Parathyroid adenoma (tissue), 2 donors: ENCODE data around the gene POU2F3.

Source experiments
- H2AFZ ChIP-seq: fragments of 300-600 bp; sonication (generic); one replicate; pipeline ENCODE4 v1.7.0; 2017; ENCODE audit warnings: antibody characterized with exemption, mild to moderate bottlenecking
- H3K27ac ChIP-seq: fragments of 300-600 bp; sonication (generic); one replicate; pipeline ENCODE4 v1.7.0; 2017
- H3K27me3 ChIP-seq: fragments of 300-600 bp; sonication (generic); one replicate; pipeline ENCODE4 v1.7.0; 2017; ENCODE audit warnings: low read length; ENCODE audit not compliant: control insufficient read depth, insufficient read depth
- H3K36me3 ChIP-seq: fragments of 300-600 bp; sonication (generic); one replicate; pipeline ENCODE4 v1.7.0; 2017; ENCODE audit warnings: low read length; ENCODE audit not compliant: control insufficient read depth, insufficient read depth
- H3K4me1 ChIP-seq: fragments of 300-600 bp; sonication (generic); one replicate; pipeline ENCODE4 v1.7.0; 2017; ENCODE audit warnings: control low read depth
- H3K4me2 ChIP-seq: fragments of 300-600 bp; sonication (generic); one replicate; pipeline ENCODE4 v1.7.0; 2017; ENCODE audit warnings: low read length
- H3K4me3 ChIP-seq: fragments of 300-600 bp; sonication (generic); one replicate; pipeline ENCODE4 v1.7.0; 2017; ENCODE audit warnings: low read depth, low read length
- H3K79me2 ChIP-seq: fragments of 300-600 bp; sonication (generic); one replicate; pipeline ENCODE4 v1.7.0; 2017; ENCODE audit warnings: control low read depth
- H3K9ac ChIP-seq: fragments of 300-600 bp; sonication (generic); one replicate; pipeline ENCODE4 v1.7.0; 2017; ENCODE audit warnings: mild to moderate bottlenecking
- H3K9me3 ChIP-seq: fragments of 300-600 bp; sonication (generic); one replicate; pipeline ENCODE4 v1.7.0; 2017; ENCODE audit warnings: low read length; ENCODE audit not compliant: control insufficient read depth
- TF ChIP-seq, protein P1 (sequence below): fragments of 300-600 bp; sonication (generic); IDR thresholded peaks from one replicate; pipeline ENCODE4 v1.7.0; 2017; ENCODE audit warnings: antibody characterized with exemption, mild to moderate bottlenecking
- donor health status: primary hyperparathyroidism.

Gene POU2F3

DNA sequence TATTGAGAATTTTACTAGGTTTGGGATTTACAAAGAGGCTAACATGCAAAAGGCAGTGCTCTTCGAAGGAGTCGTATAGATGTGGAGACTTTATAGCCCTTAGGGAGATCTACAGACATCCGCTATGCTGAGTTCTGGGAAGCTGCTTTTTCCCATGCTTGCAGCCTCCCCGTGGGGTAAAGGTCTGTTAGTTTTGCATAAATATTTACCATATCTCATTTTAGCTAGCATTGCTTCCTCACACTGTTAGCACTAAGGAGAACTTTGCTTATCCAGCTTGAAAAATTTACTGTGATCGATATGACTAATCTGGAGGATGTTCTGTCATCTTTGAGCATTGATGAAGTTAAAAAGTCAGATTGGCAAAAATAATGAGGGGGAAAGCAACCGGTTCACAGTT is 114.8 kb downstream of the POU2F3 start:
- Histone ChIP-seq H3K4me1 (no peaks in the 10 kb centered on the region), H3K27ac (no peak overlapping the region), H3K9ac (no peak overlapping the region), H3K79me2 (peaks cover 41% of the 10 kb centered on the region), H2AFZ (no peak overlapping the region), H3K27me3 (no peaks in the 10 kb centered on the region), H3K4me2 (no peak overlapping the region), H3K4me3 (no peak overlapping the region), H3K9me3 (no peaks in the 10 kb centered on the region), H3K36me3 (no peaks in the 10 kb centered on the region)
- TF ChIP-seq, protein P1, sequence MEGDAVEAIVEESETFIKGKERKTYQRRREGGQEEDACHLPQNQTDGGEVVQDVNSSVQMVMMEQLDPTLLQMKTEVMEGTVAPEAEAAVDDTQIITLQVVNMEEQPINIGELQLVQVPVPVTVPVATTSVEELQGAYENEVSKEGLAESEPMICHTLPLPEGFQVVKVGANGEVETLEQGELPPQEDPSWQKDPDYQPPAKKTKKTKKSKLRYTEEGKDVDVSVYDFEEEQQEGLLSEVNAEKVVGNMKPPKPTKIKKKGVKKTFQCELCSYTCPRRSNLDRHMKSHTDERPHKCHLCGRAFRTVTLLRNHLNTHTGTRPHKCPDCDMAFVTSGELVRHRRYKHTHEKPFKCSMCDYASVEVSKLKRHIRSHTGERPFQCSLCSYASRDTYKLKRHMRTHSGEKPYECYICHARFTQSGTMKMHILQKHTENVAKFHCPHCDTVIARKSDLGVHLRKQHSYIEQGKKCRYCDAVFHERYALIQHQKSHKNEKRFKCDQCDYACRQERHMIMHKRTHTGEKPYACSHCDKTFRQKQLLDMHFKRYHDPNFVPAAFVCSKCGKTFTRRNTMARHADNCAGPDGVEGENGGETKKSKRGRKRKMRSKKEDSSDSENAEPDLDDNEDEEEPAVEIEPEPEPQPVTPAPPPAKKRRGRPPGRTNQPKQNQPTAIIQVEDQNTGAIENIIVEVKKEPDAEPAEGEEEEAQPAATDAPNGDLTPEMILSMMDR = no peak

DNA sequence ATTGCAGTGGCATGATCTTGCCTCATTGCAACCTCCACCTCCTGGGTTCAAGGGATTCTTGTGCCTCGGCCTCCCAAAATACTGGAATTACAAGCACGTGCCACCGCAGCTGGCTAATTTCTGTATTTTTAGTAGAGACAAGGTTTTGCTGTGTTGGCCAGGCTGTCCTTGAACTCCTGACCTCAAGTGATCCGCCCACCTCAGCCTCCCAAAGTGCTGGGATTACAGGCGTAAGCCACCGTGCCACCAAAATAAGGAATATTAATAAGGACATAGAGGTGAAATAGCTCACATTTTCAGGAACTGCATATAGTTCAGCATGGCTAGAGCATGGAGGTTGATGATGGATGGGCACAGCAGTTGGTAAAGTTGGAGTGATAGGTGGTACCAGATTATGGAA is 117.7 kb downstream of the POU2F3 start:
- Histone ChIP-seq H2AFZ (no peak overlapping the region), H3K4me1 (no peaks in the 10 kb centered on the region), H3K36me3 (no peaks in the 10 kb centered on the region), H3K79me2 (peaks cover 38% of the 10 kb centered on the region), H3K4me2 (no peak overlapping the region), H3K27ac (no peak overlapping the region), H3K27me3 (no peaks in the 10 kb centered on the region), H3K4me3 (no peak overlapping the region), H3K9ac (no peak overlapping the region), H3K9me3 (no peaks in the 10 kb centered on the region)
- TF ChIP-seq, protein P1 = no peak

GRCh38 chr11:120358729-120359128 is 118.8 kb downstream of the POU2F3 start:
- Histone ChIP-seq H3K4me2 (no peak overlapping the region), H3K27ac (no peak overlapping the region), H3K4me1 (no peaks in the 10 kb centered on the region)

DNA sequence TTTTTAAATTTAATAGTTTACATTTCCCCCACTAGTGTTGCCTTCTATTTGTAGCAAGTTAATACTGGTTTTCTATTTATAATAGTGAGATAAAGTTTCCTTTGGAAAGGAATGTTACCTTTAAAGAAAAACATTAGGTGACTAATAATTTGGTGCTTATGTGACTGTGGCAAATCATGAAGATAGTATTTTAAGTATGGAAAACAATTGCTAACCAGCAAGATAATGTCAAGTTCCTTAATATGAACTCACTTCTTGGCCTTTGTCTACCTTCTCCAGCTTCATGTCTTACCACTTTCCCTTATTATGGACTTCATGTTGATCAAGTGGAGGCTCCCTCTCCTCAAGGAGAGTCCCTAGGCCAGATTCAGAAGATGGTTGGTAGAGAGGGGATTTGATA is 123.5 kb downstream of the POU2F3 start:
- H3K79me2 ChIP-seq = peaks cover 7% of the 10 kb centered on the region

More at GRCh38 chr11:120358729-120359128, 118.8 kb downstream of the POU2F3 start:
- H3K9ac ChIP-seq = no peak overlapping the region
- TF ChIP-seq, protein P1 = no peak
- no peaks in the 10 kb centered on the region for H3K9me3 ChIP-seq
- H3K36me3 ChIP-seq = no peaks in the 10 kb centered on the region
- no peaks in the 10 kb centered on the region for H3K27me3 ChIP-seq
- no peak overlapping the region for H3K4me3 ChIP-seq
- no peak overlapping the region for H2AFZ ChIP-seq
- peaks cover 29% of the 10 kb centered on the region for H3K79me2 ChIP-seq

DNA sequence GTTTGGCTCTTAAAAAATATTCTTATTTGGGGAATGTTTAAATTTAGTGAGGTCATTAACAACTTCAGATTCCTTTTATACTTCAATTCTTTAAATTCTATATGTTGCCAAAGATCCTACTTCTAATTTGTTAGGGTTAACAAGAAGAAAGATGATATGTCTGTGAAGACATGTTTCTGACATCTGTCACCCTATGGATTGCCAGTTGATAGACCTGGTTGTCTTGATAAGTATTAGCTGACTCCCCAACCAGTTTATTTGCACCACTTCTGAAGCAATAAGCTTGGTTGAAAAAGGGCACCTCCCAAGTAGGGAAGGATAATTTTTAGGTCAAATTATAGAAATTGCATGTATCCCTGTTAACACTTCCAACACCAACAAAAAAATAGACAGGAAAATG is 125.6 kb downstream of the POU2F3 start:
- peaks cover 2% of the 10 kb centered on the region for H3K79me2 ChIP-seq
- no peak overlapping the region for H3K9ac ChIP-seq
- H3K4me1 ChIP-seq = no peaks in the 10 kb centered on the region
- no peak overlapping the region for H2AFZ ChIP-seq
- no peak overlapping the region for H3K4me2 ChIP-seq
- H3K27ac ChIP-seq = no peak overlapping the region
- H3K27me3 ChIP-seq = no peaks in the 10 kb centered on the region
- no peak overlapping the region for H3K4me3 ChIP-seq
- H3K9me3 ChIP-seq = no peaks in the 10 kb centered on the region
- TF ChIP-seq, protein P1 = no peak
- no peaks in the 10 kb centered on the region for H3K36me3 ChIP-seq

More for the DNA sequence above, 123.5 kb downstream of the POU2F3 start:
- H3K9ac ChIP-seq = no peak overlapping the region
- no peaks in the 10 kb centered on the region for H3K27me3 ChIP-seq
- H3K4me2 ChIP-seq = no peak overlapping the region
- no peak overlapping the region for H3K4me3 ChIP-seq
- H3K4me1 ChIP-seq = no peaks in the 10 kb centered on the region
- no peaks in the 10 kb centered on the region for H3K36me3 ChIP-seq
- H2AFZ ChIP-seq = no peak overlapping the region
- H3K27ac ChIP-seq = no peak overlapping the region
- H3K9me3 ChIP-seq = no peaks in the 10 kb centered on the region
- TF ChIP-seq, protein P1 = no peak
